SK-N-SH (cell line): Measurements from ENCODE around the gene TBC1D5. TPM values are rescaled to one million over a fixed set of nuclear protein-coding genes. Genes with fewer than 3 reads are reported as not detected.

Source experiments
- CTCF ChIA-PET: fragments of 300-600, 350-600 bp; formaldehyde crosslinking; extraction: SDS; loops from one replicate; lab custom pipeline; 2021; lab: Yijun Ruan, JAX
- POLR2A ChIA-PET: fragments of 350-600 bp; sonication (Branson Sonifier 250); formaldehyde crosslinking; extraction: SDS; loops from one replicate; lab custom pipeline; 2020; ENCODE audit warnings: antibody characterized with exemption, inconsistent platforms; lab: Yijun Ruan, JAX
- DNase-seq: peaks from one replicate; pipeline ENCODE4 v3.0.0; 2012
- H2AFZ ChIP-seq: fragments of 200-600 bp; sonication (generic); 2 replicates; pipeline ENCODE4 v1.8.1; 2016; ENCODE audit warnings: antibody characterized with exemption, mild to moderate bottlenecking, low read depth
- H3F3A ChIP-seq: fragments of 200-600 bp; sonication (generic); replicated peaks from 2 replicates; pipeline ENCODE3; 2016; ENCODE audit warnings: antibody characterized with exemption, mild to moderate bottlenecking; ENCODE audit not compliant: insufficient read depth
- H3K27ac ChIP-seq, 2 experiments: fragments of 200-500 bp in 1 of 2; fragments of 200-600 bp in 1 of 2; sonication (Bioruptor generic) in 1 of 2; sonication (generic), shearing (Covaris generic) in 1 of 2; 2 replicates each; pipeline versions ENCODE4 v1.5.1 to v1.6.1; 2014 to 2016; ENCODE audit warnings: low read depth in 2 of 2, inconsistent platforms in 1 of 2, low read length in 1 of 2, mild to moderate bottlenecking in 1 of 2, mixed read lengths in 1 of 2
- H3K27me3 ChIP-seq: fragments of 200-600 bp; sonication (generic), shearing (Covaris generic); 2 replicates; pipeline ENCODE4 v1.6.1; 2016; ENCODE audit warnings: mixed run types; ENCODE audit not compliant: insufficient read depth
- H3K36me3 ChIP-seq, 2 experiments: fragments of 200-500 bp in 1 of 2; fragments of 200-600 bp in 1 of 2; sonication (Bioruptor generic) in 1 of 2; sonication (generic) in 1 of 2; replicated peaks in 1 of 2; 2 replicates each; pipeline versions ENCODE3 to v1.5.1; 2014 to 2016; ENCODE audit warnings: low read length in 1 of 2, mild to moderate bottlenecking in 1 of 2; ENCODE audit not compliant: insufficient read depth in 2 of 2, control insufficient read depth in 1 of 2
- H3K4me1 ChIP-seq, 2 experiments: fragments of 200-500 bp in 1 of 2; fragments of 200-600 bp in 1 of 2; sonication (Bioruptor generic) in 1 of 2; sonication (generic), shearing (Covaris generic) in 1 of 2; 2 replicates each; pipeline versions ENCODE4 v1.5.1 to v1.6.1; 2014 to 2016; ENCODE audit warnings: low read depth in 1 of 2, low read length in 1 of 2, mixed run types in 1 of 2; ENCODE audit not compliant: insufficient read depth in 2 of 2, control insufficient read depth in 1 of 2
- H3K4me2 ChIP-seq: fragments of 200-600 bp; sonication (generic), shearing (Covaris generic); 2 replicates; pipeline ENCODE4 v1.6.1; 2017; ENCODE audit warnings: mixed run types
- H3K4me3 ChIP-seq, 2 experiments: fragments of 200-500 bp in 1 of 2; fragments of 200-600 bp in 1 of 2; sonication (Bioruptor generic) in 1 of 2; sonication (generic), shearing (Covaris generic) in 1 of 2; 2 replicates each; pipeline versions ENCODE4 v1.5.1 to v1.8.1; 2014 to 2016; ENCODE audit warnings: low read depth in 2 of 2, inconsistent platforms in 1 of 2, low read length in 1 of 2, mild to moderate bottlenecking in 1 of 2, mixed read lengths in 1 of 2, moderate library complexity in 1 of 2
- H3K79me2 ChIP-seq: fragments of 200-600 bp; sonication (generic); 2 replicates; pipeline ENCODE4 v1.8.1; 2017; ENCODE audit warnings: mild to moderate bottlenecking; ENCODE audit not compliant: insufficient read depth
- H3K9ac ChIP-seq: fragments of 200-600 bp; sonication (generic); 2 replicates; pipeline ENCODE4 v1.6.1; 2017; ENCODE audit warnings: mixed run types
- H3K9me2 ChIP-seq: fragments of 200-600 bp; sonication (generic); 2 replicates; pipeline ENCODE4 v1.6.1; 2017; ENCODE audit warnings: mixed run types
- H3K9me3 ChIP-seq: fragments of 200-600 bp; sonication (generic); 2 replicates; pipeline ENCODE4 v1.6.1; 2017; ENCODE audit warnings: mixed run types, mild to moderate bottlenecking, moderate library complexity
- H4K20me1 ChIP-seq: fragments of 200-600 bp; sonication (generic); 2 replicates; pipeline ENCODE4 v1.6.1; 2017; ENCODE audit warnings: mild to moderate bottlenecking, mixed run types; ENCODE audit not compliant: insufficient read depth
- CHD2 ChIP-seq: fragments of 150-350 bp; IDR thresholded peaks from 2 replicates; pipeline ENCODE4 v1.6.1; 2018; ENCODE audit warnings: low read length; ENCODE audit not compliant: partially characterized antibody
- CTCF ChIP-seq: fragments of 200-600 bp; sonication (generic); IDR thresholded peaks from 2 replicates; pipeline ENCODE4 v1.6.1; 2017; ENCODE audit warnings: antibody characterized with exemption, mild to moderate bottlenecking, moderate library complexity
- EZH2phosphoT487 ChIP-seq: fragments of 200-600 bp; sonication (generic); IDR thresholded peaks from 2 replicates; pipeline ENCODE4 v1.6.1; 2017; ENCODE audit warnings: low read depth, mixed run types, mild to moderate bottlenecking, antibody characterized with exemption, moderate library complexity, borderline replicate concordance
- GATA2 ChIP-seq: sonication (generic); formaldehyde crosslinking; IDR thresholded peaks from 2 replicates; pipeline ENCODE4 v1.5.0; 2020; ENCODE audit warnings: mild to moderate bottlenecking, missing genetic modification reagents
- IRF3 ChIP-seq: fragments of 150-350 bp; IDR thresholded peaks from 2 replicates; pipeline ENCODE4 v1.6.1; 2016; ENCODE audit warnings: mild to moderate bottlenecking, low read depth, low read length
- JUND ChIP-seq: IDR thresholded peaks from 2 replicates; pipeline ENCODE4 v1.4.0; 2012
- MEF2A ChIP-seq: IDR thresholded peaks from 2 replicates; pipeline ENCODE4 v1.4.0; 2012; ENCODE audit warnings: low read depth, borderline replicate concordance
- MXI1 ChIP-seq: IDR thresholded peaks from 2 replicates; pipeline ENCODE4 v1.6.1; 2012; ENCODE audit warnings: mild to moderate bottlenecking, low read depth, low read length, improper control_type of control experiment
- NFIC ChIP-seq: IDR thresholded peaks from 2 replicates; pipeline ENCODE4 v1.4.0; 2012; ENCODE audit warnings: borderline replicate concordance
- POLR2AphosphoS5 ChIP-seq: IDR thresholded peaks from 2 replicates; pipeline ENCODE4 v1.6.1; 2012; ENCODE audit warnings: low read depth, low read length
- REST ChIP-seq: IDR thresholded peaks from 2 replicates; pipeline ENCODE4 v1.6.1; 2012; ENCODE audit warnings: mild to moderate bottlenecking, low read depth, low read length, moderate library complexity
- SIN3A ChIP-seq: IDR thresholded peaks from 2 replicates; pipeline ENCODE4 v1.6.1; 2012; ENCODE audit warnings: low read depth, mild to moderate bottlenecking, low read length, moderate library complexity, borderline replicate concordance
- TAF1 ChIP-seq: IDR thresholded peaks from 2 replicates; pipeline ENCODE4 v1.6.1; 2012; ENCODE audit warnings: low read depth, mild to moderate bottlenecking, low read length, moderate library complexity, borderline replicate concordance
- TCF12 ChIP-seq: IDR thresholded peaks from 2 replicates; pipeline ENCODE4 v1.4.0; 2012
- USF2 ChIP-seq: fragments of 150-350 bp; IDR thresholded peaks from 2 replicates; pipeline ENCODE4 v1.6.1; 2017; ENCODE audit warnings: antibody characterized with exemption, low read length, low read depth, borderline replicate concordance
- WGBS: methylation state at CpG from one replicate; pipeline ENCODE4 v1.1.6; 2017; ENCODE audit warnings: low lambda C conversion rate; 5-methylcytosine and 5-hydroxymethylcytosine counted together
- polyA plus RNA-seq, 3 experiments: library from polyadenylated mRNA; depleted of rRNA; stranded (reverse); fragments of >200 nt; gene quantifications; 2 replicates each; pipeline ENCODE4 v1.2.3, GENCODE V29; 2012

TBC1D5 gene
- polyA plus RNA-seq, 1 of the 3 experiments (the other 2 are of a cell fraction) = 19.5 TPM

GRCh38 chr3:17140670-17141505 lies 601.5 kb downstream of the TBC1D5 start:
- H2AFZ ChIP-seq = no peak overlapping the region
- H3K79me2 ChIP-seq = no peaks in the 10 kb centered on the region
- H3K4me2 ChIP-seq = no peak overlapping the region
- no peak for TF ChIP-seq JUND
- TF ChIP-seq TAF1 = no peak
- TF ChIP-seq TCF12 = no peak
- no peak for TF ChIP-seq REST
- TF ChIP-seq CTCF = no peak
- TF ChIP-seq CHD2 = no peak
- no peak for TF ChIP-seq MEF2A
- TF ChIP-seq NFIC = no peak
- TF ChIP-seq IRF3 = no peak
- no peak for TF ChIP-seq POLR2AphosphoS5
- no peak for TF ChIP-seq SIN3A
- TF ChIP-seq USF2 = no peak
- TF ChIP-seq EZH2phosphoT487 = no peak
- TF ChIP-seq MXI1 = no peak
- TF ChIP-seq GATA2 (CRISPR knock-in tag) = no peak
- H3K4me1 ChIP-seq = no peaks in the 10 kb centered on the region
- no peak overlapping the region for H3K4me3 ChIP-seq
- ChIA-PET CTCF (no interaction called here), POLR2A (no interaction called here)
- no peaks in the 10 kb centered on the region for H3K36me3 ChIP-seq
- no peaks in the 10 kb centered on the region for H3K9me2 ChIP-seq
- no peak overlapping the region for H3K27ac ChIP-seq
- H3K9ac ChIP-seq = no peak overlapping the region
- H3F3A ChIP-seq = no peaks in the 10 kb centered on the region
- no peaks in the 10 kb centered on the region for H4K20me1 ChIP-seq
- WGBS = 68% methylated on average over 11 of the region's 13 CpGs
- no peaks in the 10 kb centered on the region for H3K27me3 ChIP-seq
- no peak for DNase-seq
- H3K9me3 ChIP-seq = no peaks in the 10 kb centered on the region
